ENCODE data around the gene SGCD.

DNA sequence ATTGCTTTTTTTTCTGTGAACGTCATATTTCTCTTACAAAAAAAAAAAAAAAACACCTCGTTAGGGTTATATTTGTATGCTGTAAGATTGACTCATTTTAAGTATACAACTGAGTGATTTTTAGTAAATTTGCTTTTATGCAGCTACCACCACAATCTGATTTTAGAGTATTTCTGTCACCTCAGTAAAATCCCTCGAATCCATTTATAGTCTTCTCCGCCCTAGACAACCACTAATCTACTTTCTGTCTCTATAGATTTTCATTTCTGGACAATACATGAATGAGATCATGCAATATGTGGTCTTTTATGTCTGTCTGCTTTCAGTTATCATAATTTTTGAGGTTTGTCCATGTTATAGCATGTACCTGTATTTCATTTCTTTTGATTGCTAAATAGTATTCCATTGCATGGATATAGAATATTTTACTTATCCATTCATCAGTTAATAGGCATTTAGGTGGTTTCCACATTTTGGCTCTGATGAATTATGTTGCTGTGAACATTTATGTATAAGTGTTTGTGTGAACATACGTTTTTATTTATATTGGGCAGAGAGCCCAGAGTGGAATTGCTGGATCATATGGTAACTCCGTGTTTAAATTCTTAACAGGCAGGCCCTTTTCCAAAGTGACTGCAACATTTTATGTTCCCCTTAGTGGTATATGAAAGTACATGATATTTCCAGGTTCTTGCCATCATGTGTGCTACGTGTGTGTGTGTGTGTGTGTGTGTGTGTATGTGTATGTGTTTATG, 171.4 kb downstream of the SGCD start:
- TF ChIP-seq, protein P1, sequence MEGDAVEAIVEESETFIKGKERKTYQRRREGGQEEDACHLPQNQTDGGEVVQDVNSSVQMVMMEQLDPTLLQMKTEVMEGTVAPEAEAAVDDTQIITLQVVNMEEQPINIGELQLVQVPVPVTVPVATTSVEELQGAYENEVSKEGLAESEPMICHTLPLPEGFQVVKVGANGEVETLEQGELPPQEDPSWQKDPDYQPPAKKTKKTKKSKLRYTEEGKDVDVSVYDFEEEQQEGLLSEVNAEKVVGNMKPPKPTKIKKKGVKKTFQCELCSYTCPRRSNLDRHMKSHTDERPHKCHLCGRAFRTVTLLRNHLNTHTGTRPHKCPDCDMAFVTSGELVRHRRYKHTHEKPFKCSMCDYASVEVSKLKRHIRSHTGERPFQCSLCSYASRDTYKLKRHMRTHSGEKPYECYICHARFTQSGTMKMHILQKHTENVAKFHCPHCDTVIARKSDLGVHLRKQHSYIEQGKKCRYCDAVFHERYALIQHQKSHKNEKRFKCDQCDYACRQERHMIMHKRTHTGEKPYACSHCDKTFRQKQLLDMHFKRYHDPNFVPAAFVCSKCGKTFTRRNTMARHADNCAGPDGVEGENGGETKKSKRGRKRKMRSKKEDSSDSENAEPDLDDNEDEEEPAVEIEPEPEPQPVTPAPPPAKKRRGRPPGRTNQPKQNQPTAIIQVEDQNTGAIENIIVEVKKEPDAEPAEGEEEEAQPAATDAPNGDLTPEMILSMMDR (IDR thresholded peaks at IDR 0.05): no peak
- TF ChIP-seq POLR2A (IDR thresholded peaks at IDR 0.05) (no peak), EP300 (IDR thresholded peaks at IDR 0.05) (no peak)
